Mammary epithelial cell (primary cell): Measurements from ENCODE around the gene SWI5.

Source experiments
- EZH2 ChIP-seq: IDR thresholded peaks from 2 replicates; pipeline ENCODE4 v1.6.1; 2012; ENCODE audit warnings: low read length, inconsistent platforms, borderline replicate concordance
- TF ChIP-seq, protein P1 (sequence below), 2 donors: IDR thresholded peaks in 1 of 2; conservative IDR thresholded peaks in 1 of 2; 2 replicates each; pipeline ENCODE4 v1.5.1; 2011 to 2012; ENCODE audit warnings: inconsistent platforms in 2 of 2, low read length in 2 of 2, mild to moderate bottlenecking in 2 of 2, control low read depth in 1 of 2, low read depth in 1 of 2; ENCODE audit not compliant: insufficient read depth in 1 of 2; ENCODE audit errors: extremely low read depth in 1 of 2

- TF ChIP-seq, protein P1, sequence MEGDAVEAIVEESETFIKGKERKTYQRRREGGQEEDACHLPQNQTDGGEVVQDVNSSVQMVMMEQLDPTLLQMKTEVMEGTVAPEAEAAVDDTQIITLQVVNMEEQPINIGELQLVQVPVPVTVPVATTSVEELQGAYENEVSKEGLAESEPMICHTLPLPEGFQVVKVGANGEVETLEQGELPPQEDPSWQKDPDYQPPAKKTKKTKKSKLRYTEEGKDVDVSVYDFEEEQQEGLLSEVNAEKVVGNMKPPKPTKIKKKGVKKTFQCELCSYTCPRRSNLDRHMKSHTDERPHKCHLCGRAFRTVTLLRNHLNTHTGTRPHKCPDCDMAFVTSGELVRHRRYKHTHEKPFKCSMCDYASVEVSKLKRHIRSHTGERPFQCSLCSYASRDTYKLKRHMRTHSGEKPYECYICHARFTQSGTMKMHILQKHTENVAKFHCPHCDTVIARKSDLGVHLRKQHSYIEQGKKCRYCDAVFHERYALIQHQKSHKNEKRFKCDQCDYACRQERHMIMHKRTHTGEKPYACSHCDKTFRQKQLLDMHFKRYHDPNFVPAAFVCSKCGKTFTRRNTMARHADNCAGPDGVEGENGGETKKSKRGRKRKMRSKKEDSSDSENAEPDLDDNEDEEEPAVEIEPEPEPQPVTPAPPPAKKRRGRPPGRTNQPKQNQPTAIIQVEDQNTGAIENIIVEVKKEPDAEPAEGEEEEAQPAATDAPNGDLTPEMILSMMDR (conservative IDR thresholded peaks at IDR 0.05 in 1 of 2, IDR thresholded peaks at IDR 0.05 in 1 of 2; ENCODE audit: extremely low read depth in 1 of 2, insufficient read depth in 1 of 2, low read depth in 1 of 2, low read length in 2 of 2) = no peak
- no peak for TF ChIP-seq EZH2
Observed at GRCh38 chr9:128285033-128285784, 9.1 kb downstream of the SWI5 start.
